IgD-negative memory B cell (primary cell): ENCODE data around the gene OSBPL3. TPM values are rescaled to one million over a fixed set of nuclear protein-coding genes. Genes with fewer than 3 reads are reported as not detected.
A peak's percentile ranks its signal among the peaks of the same experiment; 100 is the strongest.

Experiments
- H3K27ac Mint-ChIP-seq, 3 donors: one replicate each; pipeline ENCODE4 v1.8.0; 2020 to 2022; ENCODE audit warnings: mild to moderate bottlenecking in 3 of 3, mixed read lengths in 3 of 3, moderate library complexity in 1 of 3
- H3K27me3 Mint-ChIP-seq: one replicate; pipeline ENCODE4 v1.8.0; 2021; ENCODE audit warnings: mixed read lengths
- H3K36me3 Mint-ChIP-seq: one replicate; pipeline ENCODE4 v1.8.0; 2020; ENCODE audit warnings: mild to moderate bottlenecking, mixed read lengths
- H3K4me1 Mint-ChIP-seq, 3 donors: one replicate each; pipeline ENCODE4 v1.8.0; 2020 to 2022; ENCODE audit warnings: mixed read lengths in 3 of 3, mild to moderate bottlenecking in 1 of 3
- H3K4me3 Mint-ChIP-seq, 4 donors: one replicate each; pipeline ENCODE4 v1.8.0; 2020 to 2022; ENCODE audit warnings: mild to moderate bottlenecking in 4 of 4, mixed read lengths in 4 of 4, moderate library complexity in 3 of 4
- H3K9me3 Mint-ChIP-seq, 3 donors: one replicate each; pipeline ENCODE4 v1.8.0; 2020 to 2021; ENCODE audit warnings: mixed read lengths in 3 of 3, mild to moderate bottlenecking in 1 of 3
- polyA plus RNA-seq: library from polyadenylated mRNA; unstranded; fragments of 300-500 nt; fragmentation: Illumina TruSeq; gene quantifications from one replicate; pipeline ENCODE4 v1.2.3, GENCODE V29; 2021

OSBPL3 gene
- polyA plus RNA-seq, 1 donor from 2014 or later = 13.0 TPM

DNA sequence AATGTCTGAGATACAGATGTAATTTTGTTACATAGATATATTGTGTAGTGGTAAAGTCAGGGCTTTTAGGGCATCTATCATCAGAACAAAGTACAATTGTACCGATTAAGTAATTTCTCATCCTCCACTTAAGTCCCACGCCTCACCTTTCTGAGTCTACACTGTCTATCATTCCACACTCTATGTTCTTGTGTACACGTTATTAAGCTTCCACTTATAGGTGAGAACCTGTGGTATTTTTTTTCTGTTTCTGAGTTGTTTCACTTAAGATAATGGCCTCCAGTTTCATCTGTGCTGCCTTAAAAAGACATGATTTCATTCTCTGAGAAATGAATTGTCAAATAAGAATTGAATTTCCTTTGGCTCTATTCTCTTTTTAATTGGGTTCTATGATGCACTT is 15.5 kb upstream of the OSBPL3 start:
- Mint-ChIP-seq H3K4me3 (no peak overlapping the region), H3K27ac (no peak overlapping the region), H3K27me3 (no peaks in the 10 kb centered on the region), H3K9me3 (peaks cover 5 to 10% (median 7%) of the 10 kb centered on the region in 3 donors), H3K36me3 (peaks cover 2% of the 10 kb centered on the region), H3K4me1 (no peaks in the 10 kb centered on the region)

DNA sequence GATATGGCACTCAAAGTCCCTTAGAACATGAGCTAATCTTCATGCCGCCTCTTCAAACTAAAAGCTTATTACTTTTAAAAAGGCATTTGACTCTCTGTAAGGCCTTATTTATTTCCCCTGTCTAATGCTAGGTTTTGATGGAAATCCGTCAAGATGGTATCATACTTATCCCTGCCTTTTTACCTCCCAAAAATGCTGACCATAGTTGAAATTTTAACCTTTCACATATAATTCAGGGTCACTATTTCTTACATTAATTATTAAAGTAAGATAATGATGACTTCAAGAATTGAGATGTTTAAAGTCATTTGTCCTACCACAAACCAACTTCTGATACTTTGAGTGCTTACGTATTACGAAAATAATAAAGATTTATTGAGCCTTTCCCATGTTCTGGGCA is 12.3 kb upstream of the OSBPL3 start:
- H3K4me3 Mint-ChIP-seq = no peak overlapping the region
- no peaks in the 10 kb centered on the region for H3K9me3 Mint-ChIP-seq
- peaks cover 1% of the 10 kb centered on the region for H3K36me3 Mint-ChIP-seq
- no peak overlapping the region for H3K27ac Mint-ChIP-seq
- no peaks in the 10 kb centered on the region for H3K27me3 Mint-ChIP-seq
- no peaks in the 10 kb centered on the region for H3K4me1 Mint-ChIP-seq

DNA sequence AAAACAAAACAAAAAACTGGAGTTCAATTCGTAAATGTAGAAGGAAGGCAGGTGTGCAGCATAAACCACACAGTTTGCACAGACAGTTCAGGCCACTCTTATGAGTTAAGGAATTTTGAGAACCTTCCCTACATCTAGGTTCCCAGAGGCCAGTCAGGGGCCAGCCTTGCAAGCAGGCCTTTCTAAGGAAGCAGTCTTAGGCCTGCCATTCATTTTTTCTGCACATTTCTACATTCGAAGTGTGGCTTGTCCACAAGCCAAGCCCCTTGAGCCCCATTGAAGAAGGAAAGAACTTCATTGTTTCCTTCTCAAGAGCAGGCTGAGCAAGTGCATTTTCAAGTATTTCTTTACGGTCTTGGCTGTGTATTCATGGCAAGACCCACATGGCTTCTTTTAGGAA is 11.4 kb upstream of the OSBPL3 start:
- H3K27ac Mint-ChIP-seq = no peak overlapping the region
- no peaks in the 10 kb centered on the region for H3K4me1 Mint-ChIP-seq
- H3K27me3 Mint-ChIP-seq = no peaks in the 10 kb centered on the region
- no peaks in the 10 kb centered on the region for H3K9me3 Mint-ChIP-seq
- peaks cover 1% of the 10 kb centered on the region for H3K36me3 Mint-ChIP-seq
- no peak overlapping the region for H3K4me3 Mint-ChIP-seq

DNA sequence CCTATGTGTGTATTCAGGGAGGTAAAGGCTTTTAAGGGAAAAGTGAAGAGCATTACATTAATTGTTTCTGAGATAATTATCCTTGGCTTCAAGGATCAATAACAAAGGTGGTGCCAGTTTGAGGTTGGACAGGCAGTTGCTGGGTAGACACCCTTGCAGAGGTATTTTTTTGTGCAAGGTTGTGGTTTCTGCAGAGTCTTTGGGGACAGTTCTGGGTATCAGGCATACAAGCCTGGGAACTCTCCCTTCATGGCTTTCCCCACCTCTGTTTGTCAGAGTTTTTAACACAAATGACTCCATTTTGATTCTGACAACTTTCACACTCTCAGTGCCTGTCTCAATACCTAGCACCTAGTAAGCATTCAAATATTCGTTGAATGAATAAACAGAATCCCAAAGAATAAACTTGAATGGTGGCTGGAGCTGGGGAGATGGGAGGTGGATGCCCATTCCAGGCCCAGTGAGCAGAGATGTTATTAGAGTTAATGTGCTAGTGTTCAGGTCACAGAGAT is 7.4 kb upstream of the OSBPL3 start:
- Mint-ChIP-seq H3K4me1 (peaks cover under 1 to 5% (median 1%) of the 10 kb centered on the region in 3 donors), H3K27ac (peak overlapping the region in 1 of 3 donors; percentile 14), H3K9me3 (no peaks in the 10 kb centered on the region), H3K36me3 (no peaks in the 10 kb centered on the region), H3K27me3 (no peaks in the 10 kb centered on the region), H3K4me3 (no peak overlapping the region)

DNA sequence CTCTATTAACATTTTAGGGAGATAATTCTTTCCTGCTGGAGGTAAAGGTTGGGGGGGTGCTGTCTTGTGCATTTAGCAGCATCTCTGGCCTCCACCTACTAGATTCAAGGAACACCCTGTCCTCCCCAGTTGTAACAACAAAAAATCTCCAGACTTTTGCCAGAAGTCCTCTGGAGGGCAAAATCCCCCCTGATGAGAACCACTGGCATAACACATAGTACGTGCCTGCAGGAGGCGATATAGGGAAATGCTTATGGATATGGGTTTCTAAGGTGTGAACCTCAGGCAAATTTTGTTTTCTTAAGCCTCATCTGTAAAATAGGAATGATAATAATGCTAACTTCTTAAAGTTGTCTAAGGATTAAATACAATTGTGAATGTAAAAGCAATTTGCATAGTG is 2.9 kb upstream of the OSBPL3 start:
- peak overlapping the region in 2 of 4 donors; percentile 97 to 99 for H3K4me3 Mint-ChIP-seq
- peaks cover 2% of the 10 kb centered on the region for H3K27me3 Mint-ChIP-seq
- H3K9me3 Mint-ChIP-seq = no peaks in the 10 kb centered on the region
- H3K27ac Mint-ChIP-seq = peak overlapping the region in 1 of 3 donors; percentile 97
- peaks cover 23 to 34% (median 30%) of the 10 kb centered on the region in 3 donors for H3K4me1 Mint-ChIP-seq
- no peaks in the 10 kb centered on the region for H3K36me3 Mint-ChIP-seq

DNA sequence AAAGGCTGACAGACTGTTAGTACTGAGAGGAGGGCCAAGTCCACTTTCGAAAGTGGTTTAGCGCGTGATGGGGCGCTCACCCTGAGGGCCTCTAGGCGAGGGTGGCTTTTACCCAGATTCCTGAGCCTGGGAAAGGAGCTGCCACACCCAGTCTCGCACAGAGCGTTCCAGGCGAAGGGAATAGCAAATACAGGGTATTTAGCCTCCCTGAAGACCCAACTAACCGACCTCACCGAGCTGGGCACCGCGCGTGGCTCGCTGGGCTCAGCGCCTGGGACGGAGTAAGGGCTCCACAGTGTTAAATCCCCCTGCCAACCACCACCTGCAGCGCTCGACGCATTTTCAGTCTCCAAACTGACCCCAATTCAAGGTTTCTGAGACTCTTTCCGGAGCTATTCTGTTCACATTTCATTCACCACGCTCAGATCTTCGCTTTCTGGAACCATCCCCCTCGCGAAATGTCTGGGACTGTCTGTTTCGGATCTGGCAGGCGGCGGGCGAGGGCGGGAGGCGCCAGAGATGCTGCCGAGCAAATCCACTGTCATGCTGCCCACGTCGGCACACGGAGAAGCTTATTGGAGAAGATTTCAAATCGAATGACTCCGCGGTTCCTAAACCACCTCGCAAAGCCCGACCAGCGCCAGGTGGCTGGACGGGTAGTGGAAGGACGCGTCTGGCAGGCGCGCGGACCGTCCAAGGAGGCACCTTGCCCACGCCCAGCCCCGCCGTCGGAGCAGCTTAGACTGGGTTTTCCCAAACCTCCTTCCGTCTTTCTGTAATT is 1.4 kb upstream of the OSBPL3 start:
- H3K4me1 Mint-ChIP-seq = peaks cover 30 to 44% (median 39%) of the 10 kb centered on the region in 3 donors
- no peaks in the 10 kb centered on the region for H3K9me3 Mint-ChIP-seq
- H3K36me3 Mint-ChIP-seq = no peaks in the 10 kb centered on the region
- peaks cover 2% of the 10 kb centered on the region for H3K27me3 Mint-ChIP-seq
- H3K27ac Mint-ChIP-seq = peak overlapping the region; percentile 90 to 97 (median 92)
- H3K4me3 Mint-ChIP-seq = peak overlapping the region; percentile 96 to 99 (median 97)

DNA sequence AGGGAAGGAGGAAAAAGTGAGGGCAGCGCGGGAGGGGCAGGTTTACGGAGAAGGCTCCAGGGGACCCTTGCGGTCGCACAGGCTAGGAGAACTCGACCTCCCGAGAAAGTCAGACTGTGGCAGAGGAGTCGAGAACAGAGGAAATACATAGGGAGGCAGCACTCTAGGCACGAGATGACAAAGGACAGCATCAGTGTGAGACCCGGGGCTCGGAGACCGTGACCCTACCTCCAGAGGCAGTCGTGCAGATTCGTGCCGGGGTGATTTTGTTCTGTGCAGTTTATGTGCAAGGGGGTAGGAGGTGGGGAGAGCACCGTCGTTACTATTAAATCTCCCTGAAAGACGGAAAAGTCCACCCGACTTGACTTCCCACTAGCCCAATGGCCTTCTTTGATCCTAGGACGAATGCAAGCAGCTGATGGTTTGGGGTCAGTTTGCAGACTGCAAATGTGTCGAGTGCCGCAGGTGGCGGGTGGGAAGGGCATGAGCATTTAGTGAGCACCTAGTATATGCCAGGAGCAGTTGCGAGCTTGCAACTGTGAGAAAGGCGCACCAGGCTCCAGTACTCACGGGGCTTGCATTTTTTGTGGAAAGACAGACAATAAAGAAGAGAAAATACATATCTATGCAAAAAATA is 674 bp upstream of the OSBPL3 start:
- H3K9me3 Mint-ChIP-seq = no peaks in the 10 kb centered on the region
- H3K36me3 Mint-ChIP-seq = no peaks in the 10 kb centered on the region
- peaks cover 34 to 51% (median 45%) of the 10 kb centered on the region in 3 donors for H3K4me1 Mint-ChIP-seq
- H3K4me3 Mint-ChIP-seq = peak overlapping the region; percentile 96 to 99 (median 97)
- peak overlapping the region; percentile 92 to 97 (median 94) for H3K27ac Mint-ChIP-seq
- H3K27me3 Mint-ChIP-seq = peaks cover 2% of the 10 kb centered on the region

DNA sequence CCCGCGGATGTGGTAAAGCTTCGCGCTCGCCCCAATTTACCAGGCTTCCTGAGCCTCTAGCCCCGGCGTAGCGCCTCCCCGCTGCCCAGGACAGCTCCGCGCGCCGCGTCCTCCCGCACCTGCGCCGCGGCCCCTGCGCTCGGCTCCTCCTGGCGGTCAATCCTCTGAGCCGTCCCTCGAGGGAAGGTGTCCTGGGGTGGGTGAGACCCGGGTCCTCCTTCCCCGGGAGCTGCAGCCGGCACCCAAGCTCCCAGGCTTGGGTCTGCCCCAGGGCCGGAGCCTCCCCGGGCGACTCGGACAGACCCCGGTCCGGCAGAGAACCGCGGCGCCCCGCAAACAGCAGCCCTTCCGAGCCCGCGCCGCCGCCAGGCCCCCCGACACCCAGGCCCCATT is 512 bp downstream of the OSBPL3 start:
- Mint-ChIP-seq H3K4me3 (peak overlapping the region; percentile 96 to 99 (median 98)), H3K9me3 (no peaks in the 10 kb centered on the region), H3K36me3 (peaks cover 3% of the 10 kb centered on the region), H3K27ac (peak overlapping the region; percentile 37 to 88 (median 71)), H3K27me3 (peaks cover 2% of the 10 kb centered on the region), H3K4me1 (peaks cover 37 to 62% (median 49%) of the 10 kb centered on the region in 3 donors)

DNA sequence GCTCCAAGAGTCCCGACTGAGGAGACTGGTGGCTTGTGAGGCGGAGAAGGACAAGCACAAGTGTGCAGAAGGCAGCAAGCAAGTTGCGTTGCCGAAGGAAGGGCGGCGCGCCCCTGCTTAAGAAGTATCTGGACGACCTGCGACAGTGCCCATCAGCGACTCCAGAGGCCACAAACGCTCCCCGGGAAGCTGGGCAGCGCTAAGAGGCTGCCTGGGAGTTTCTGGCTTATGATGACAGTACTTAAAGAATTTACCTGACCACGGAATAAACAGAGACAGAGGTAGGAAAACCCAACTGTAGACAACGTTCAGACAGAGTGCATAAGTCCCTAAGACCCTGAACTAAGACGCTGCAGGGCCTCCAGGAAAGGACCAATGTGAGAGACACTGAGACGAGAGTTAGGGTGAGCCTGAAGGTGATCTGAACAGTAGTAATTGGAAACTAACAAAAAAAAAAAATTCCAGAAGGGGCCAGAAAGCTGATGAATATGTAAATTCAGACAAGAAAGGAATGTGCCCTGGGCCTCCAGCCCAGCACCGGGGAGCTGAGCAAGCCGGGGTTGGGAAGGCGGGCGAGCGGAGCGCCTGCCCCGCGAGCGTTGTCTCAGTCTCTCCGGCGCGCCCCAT is 1.0 kb downstream of the OSBPL3 start:
- Mint-ChIP-seq H3K27me3 (peaks cover 2% of the 10 kb centered on the region), H3K36me3 (peaks cover 4% of the 10 kb centered on the region), H3K27ac (peak overlapping the region; percentile 37 to 88 (median 71)), H3K9me3 (no peaks in the 10 kb centered on the region), H3K4me3 (peak overlapping the region; percentile 96 to 99 (median 98)), H3K4me1 (peaks cover 40 to 67% (median 51%) of the 10 kb centered on the region in 3 donors)

DNA sequence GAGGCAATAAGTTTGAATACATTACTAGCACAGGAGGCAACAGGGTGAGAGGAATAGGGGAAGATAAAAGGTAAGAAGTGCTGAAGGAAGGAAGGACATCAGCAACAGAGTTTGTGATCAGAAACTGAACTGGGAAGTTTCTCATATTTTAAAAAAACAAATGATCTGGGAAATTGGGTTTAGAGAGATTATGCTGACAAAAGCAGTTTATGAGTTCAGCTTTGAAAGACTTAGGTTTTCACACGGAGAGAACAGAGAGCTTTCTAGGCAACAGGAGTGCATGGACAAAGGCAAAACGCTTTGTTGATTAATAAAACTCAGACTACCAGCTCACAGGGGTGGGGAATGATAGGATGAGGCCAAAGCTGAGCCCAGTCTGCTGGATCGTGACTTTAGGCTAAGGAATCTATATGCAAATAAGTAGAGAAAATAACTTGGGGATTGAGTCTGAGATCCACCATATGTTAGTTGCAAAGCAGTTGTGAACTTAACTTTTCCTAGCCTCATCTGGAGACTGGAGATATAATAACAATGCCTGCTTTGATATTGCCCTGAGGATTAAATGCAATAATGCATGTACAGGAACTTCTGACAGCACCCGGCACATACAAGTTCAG is 4.2 kb downstream of the OSBPL3 start:
- Mint-ChIP-seq H3K9me3 (no peaks in the 10 kb centered on the region), H3K27ac (no peak overlapping the region), H3K27me3 (no peaks in the 10 kb centered on the region), H3K4me3 (peak overlapping the region in 1 of 4 donors; percentile 44), H3K36me3 (peaks cover 4% of the 10 kb centered on the region), H3K4me1 (peaks cover 40 to 58% (median 44%) of the 10 kb centered on the region in 3 donors)

DNA sequence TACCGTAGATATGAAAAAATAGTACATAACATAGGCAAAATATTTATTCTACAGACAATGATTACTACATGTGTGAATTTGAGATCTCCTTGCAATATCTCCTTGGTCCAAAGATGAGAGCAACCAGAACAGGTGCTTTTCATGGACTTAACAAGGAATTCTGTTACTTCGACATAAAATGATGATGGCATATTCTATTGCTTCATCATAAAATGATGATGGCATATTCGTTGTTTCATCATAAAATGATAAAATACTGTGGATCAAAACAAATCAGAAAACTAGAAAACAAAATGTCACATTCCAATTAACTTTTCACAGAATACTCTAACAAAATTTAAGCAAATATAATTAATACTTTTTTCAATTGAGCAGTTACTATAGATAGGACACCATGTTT is 4.8 kb downstream of the OSBPL3 start:
- Mint-ChIP-seq H3K27ac (no peak overlapping the region), H3K27me3 (no peaks in the 10 kb centered on the region), H3K4me3 (peak overlapping the region in 1 of 4 donors; percentile 44)

DNA sequence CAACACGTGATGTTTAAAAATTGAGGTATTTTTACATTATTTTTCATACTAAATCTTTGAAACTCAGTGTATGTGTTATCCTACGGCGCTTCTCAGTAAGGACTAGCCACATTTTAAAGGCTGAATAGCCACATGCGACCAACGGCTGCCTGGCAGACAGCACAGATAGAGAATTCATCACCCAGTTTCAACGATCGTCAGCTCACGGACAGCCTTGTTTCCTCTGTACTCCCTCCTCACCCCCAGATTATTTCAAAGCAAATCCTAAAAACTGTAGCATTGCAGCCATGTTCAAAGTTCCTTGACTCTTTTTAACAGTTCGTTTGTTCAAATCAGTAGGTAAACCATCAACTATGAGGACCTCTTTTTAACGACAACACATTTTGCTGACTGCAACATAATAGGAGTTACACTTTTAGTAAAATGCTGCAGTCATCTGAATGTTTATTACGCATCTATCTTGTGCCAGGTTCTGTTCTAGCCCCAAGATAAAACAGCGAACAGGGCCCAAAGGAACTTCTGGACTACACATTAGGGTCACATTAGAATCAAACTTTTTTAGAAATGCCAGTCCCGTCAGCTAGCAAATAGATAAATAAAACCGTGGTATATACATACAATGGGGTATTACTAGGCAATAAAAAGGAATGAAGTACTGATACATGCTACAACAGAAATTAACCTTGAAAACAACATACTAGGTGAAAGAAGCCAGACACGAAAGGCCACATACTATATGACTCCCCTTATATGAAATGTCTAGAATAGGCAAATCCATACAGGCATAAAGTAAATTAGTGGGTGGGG is 5.7 kb downstream of the OSBPL3 start:
- Mint-ChIP-seq H3K36me3 (peaks cover 4% of the 10 kb centered on the region), H3K27ac (peak overlapping the region in 1 of 3 donors; percentile 60), H3K4me3 (peak overlapping the region in 1 of 4 donors; percentile 32)

More for the DNA sequence above, 4.8 kb downstream of the OSBPL3 start:
- Mint-ChIP-seq H3K9me3 (no peaks in the 10 kb centered on the region), H3K36me3 (peaks cover 4% of the 10 kb centered on the region), H3K4me1 (peaks cover 36 to 54% (median 43%) of the 10 kb centered on the region in 3 donors)

DNA sequence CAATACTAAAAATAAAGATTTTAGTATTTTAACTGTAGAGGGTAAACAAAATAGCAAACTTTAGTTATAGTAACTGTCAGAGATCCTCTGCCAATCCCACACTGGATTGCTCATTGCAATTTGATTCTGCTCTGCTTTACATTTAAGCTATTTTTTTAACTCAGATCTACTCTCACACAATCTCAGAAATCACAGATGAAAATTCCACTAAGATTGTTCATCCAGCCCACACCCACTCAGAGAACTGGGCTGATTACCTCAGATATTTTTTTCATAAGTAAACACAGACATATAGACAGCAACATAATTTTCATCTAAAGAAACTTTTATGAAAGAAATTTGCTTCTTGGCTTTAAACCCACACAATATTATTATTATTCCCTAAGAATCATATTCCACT is 7.0 kb downstream of the OSBPL3 start:
- Mint-ChIP-seq H3K27me3 (no peaks in the 10 kb centered on the region), H3K4me3 (no peak overlapping the region), H3K4me1 (peaks cover 32 to 50% (median 44%) of the 10 kb centered on the region in 3 donors), H3K9me3 (no peaks in the 10 kb centered on the region), H3K36me3 (peaks cover 4% of the 10 kb centered on the region), H3K27ac (peak overlapping the region in 1 of 3 donors; percentile 6)

More for the DNA sequence above, 5.7 kb downstream of the OSBPL3 start:
- Mint-ChIP-seq H3K4me1 (peaks cover 40 to 61% (median 48%) of the 10 kb centered on the region in 3 donors), H3K9me3 (no peaks in the 10 kb centered on the region), H3K27me3 (no peaks in the 10 kb centered on the region)

DNA sequence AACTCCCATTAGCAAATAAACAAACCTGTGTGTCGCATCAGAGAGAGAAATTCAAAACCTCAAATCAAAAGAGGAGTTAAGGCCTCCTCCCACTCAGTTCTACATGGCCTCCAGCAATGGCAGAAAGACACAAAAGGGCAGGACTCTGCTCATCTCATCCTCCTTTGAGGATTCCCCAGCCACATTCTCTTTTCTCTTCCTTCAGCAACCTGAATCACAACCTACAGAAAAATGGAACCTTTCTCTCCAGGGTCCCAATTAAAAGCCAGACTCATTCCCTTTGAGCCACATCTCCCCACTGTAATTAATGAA is 7.9 kb downstream of the OSBPL3 start:
- H3K27ac Mint-ChIP-seq = no peak overlapping the region

More for the DNA sequence above, 7.9 kb downstream of the OSBPL3 start:
- no peaks in the 10 kb centered on the region for H3K9me3 Mint-ChIP-seq
- H3K36me3 Mint-ChIP-seq = peaks cover 4% of the 10 kb centered on the region
- no peak overlapping the region for H3K4me3 Mint-ChIP-seq
- H3K4me1 Mint-ChIP-seq = peaks cover 38 to 56% (median 49%) of the 10 kb centered on the region in 3 donors
- H3K27me3 Mint-ChIP-seq = no peaks in the 10 kb centered on the region
